Common myeloid progenitor, CD34-positive (primary cell): ENCODE measurements around the gene DOCK8.

Source experiments
- CTCF ChIA-PET: fragments of 350-600 bp; sonication (Branson Sonifier 250); formaldehyde crosslinking; loops from one replicate; lab custom pipeline; 2021; ENCODE audit warnings: antibody characterized with exemption; lab: Charles Lee
- POLR2A ChIA-PET: fragments of 350-600 bp; sonication (Branson Sonifier 250); formaldehyde crosslinking; loops from one replicate; lab custom pipeline; 2021; ENCODE audit warnings: antibody characterized with exemption; lab: Charles Lee
- DNase-seq, 3 donors: peaks; one replicate each; pipeline versions ENCODE4 v3.0.0 to v3.0.0-alpha.2; 2013
- H3K27ac ChIP-seq, 2 experiments: 1 replicate in 1 of 2; 2 replicates in 1 of 2; pipeline ENCODE4 v1.7.0; 2013; ENCODE audit warnings: inconsistent platforms in 2 of 2, low read length in 2 of 2, mild to moderate bottlenecking in 2 of 2, low read depth in 1 of 2, moderate library complexity in 1 of 2; ENCODE audit not compliant: severe bottlenecking in 2 of 2, insufficient read depth in 1 of 2, poor library complexity in 1 of 2
- H3K27me3 ChIP-seq, 5 experiments: replicated peaks in 2 of 5; 1 replicate in 3 of 5; 2 replicates in 2 of 5; pipeline versions ENCODE4 v1.6.1 to v1.7.0; 2013; ENCODE audit warnings: low read length in 4 of 5, mild to moderate bottlenecking in 2 of 5, moderate library complexity in 2 of 5, inconsistent platforms in 1 of 5; ENCODE audit not compliant: insufficient read depth in 5 of 5, control insufficient read depth in 4 of 5
- H3K36me3 ChIP-seq, 4 experiments: 1 replicate in 2 of 4; 2 replicates in 2 of 4; pipeline versions ENCODE4 v1.6.1 to v1.7.0; 2013; ENCODE audit warnings: low read length in 3 of 4, control low read depth in 1 of 4, mild to moderate bottlenecking in 1 of 4; ENCODE audit not compliant: control insufficient read depth in 4 of 4, insufficient read depth in 4 of 4
- H3K4me1 ChIP-seq, 4 experiments: 1 replicate in 3 of 4; 2 replicates in 1 of 4; pipeline versions ENCODE4 v1.6.1 to v1.7.1; 2013; ENCODE audit warnings: low read length in 3 of 4, mild to moderate bottlenecking in 3 of 4, control low read depth in 1 of 4, inconsistent platforms in 1 of 4, moderate library complexity in 1 of 4; ENCODE audit not compliant: control insufficient read depth in 4 of 4, insufficient read depth in 4 of 4; ENCODE audit errors: control extremely low read depth in 1 of 4
- H3K4me3 ChIP-seq, 7 experiments: 1 replicate in 4 of 7; 2 replicates in 3 of 7; pipeline versions ENCODE4 v1.5.1 to v1.7.0; 2013; ENCODE audit warnings: mild to moderate bottlenecking in 7 of 7, low read length in 6 of 7, moderate library complexity in 6 of 7, inconsistent platforms in 2 of 7, low read depth in 2 of 7, control low read depth in 1 of 7; ENCODE audit not compliant: insufficient read depth in 4 of 7, control insufficient read depth in 1 of 7; ENCODE audit errors: extremely low read depth in 1 of 7
- H3K9me3 ChIP-seq, 5 experiments: 1 replicate in 4 of 5; 2 replicates in 1 of 5; pipeline versions ENCODE4 v1.6.1 to v1.7.1; 2013; ENCODE audit warnings: low read length in 4 of 5, mild to moderate bottlenecking in 2 of 5, inconsistent platforms in 1 of 5, low read depth in 1 of 5, moderate library complexity in 1 of 5; ENCODE audit not compliant: control insufficient read depth in 4 of 5, insufficient read depth in 2 of 5; ENCODE audit errors: control extremely low read depth in 1 of 5
- WGBS: methylation state at CpG from one replicate; pipeline ENCODE4 v1.1.5; 2013; ENCODE audit not compliant: insufficient coverage; 5-methylcytosine and 5-hydroxymethylcytosine counted together

Gene DOCK8

GRCh38 chr9:373759-374206 lies 159.1 kb downstream of the DOCK8 start:
- Histone ChIP-seq H3K27ac (no peak overlapping the region), H3K27me3 (no peaks in the 10 kb centered on the region), H3K9me3 (no peaks in the 10 kb centered on the region), H3K36me3 (peaks cover 20 to 97% (median 75%) of the 10 kb centered on the region in 4 experiments), H3K4me3 (no peak overlapping the region), H3K4me1 (no peaks in the 10 kb centered on the region)
- ChIA-PET CTCF (no interaction called here), POLR2A (no interaction called here)
- no peak for DNase-seq
- WGBS, result 92% methylated on average over 1 of the region's 3 CpGs

GRCh38 chr9:374736-375135 lies 160.1 kb downstream of the DOCK8 start:
- 100% methylated on average over 1 of the region's 2 CpGs for WGBS
- Histone ChIP-seq H3K36me3 (peaks cover 23 to 97% (median 76%) of the 10 kb centered on the region in 4 experiments), H3K4me1 (no peaks in the 10 kb centered on the region), H3K4me3 (no peak overlapping the region), H3K27me3 (no peaks in the 10 kb centered on the region), H3K9me3 (no peaks in the 10 kb centered on the region), H3K27ac (no peak overlapping the region)
- ChIA-PET CTCF (no interaction called here), POLR2A (no interaction called here)
- no peak for DNase-seq

DNA sequence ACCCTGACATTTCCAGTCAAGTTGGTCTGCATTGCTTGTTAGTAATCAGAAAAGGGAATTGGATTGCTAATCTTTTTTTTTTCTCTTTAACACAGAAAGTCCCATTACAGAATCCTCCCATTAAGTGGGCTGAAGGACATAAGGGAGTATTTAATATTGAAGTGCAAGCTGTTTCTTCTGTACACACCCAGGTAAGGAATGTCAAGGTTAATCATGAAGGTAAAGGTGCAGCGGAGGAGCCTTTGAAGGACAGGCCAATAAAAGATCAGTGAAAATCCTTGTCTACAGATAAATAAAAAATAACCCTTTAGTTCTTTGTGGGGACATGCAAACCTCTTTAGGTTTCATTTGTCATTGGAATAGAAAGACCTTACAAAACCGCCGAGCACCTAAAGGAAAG lies 161.4 kb downstream of the DOCK8 start:
- H3K4me3 ChIP-seq, result no peak overlapping the region
- H3K4me1 ChIP-seq, result no peaks in the 10 kb centered on the region
- DNase-seq, result no peak
- 90% methylated on average over 2 of the region's 3 CpGs for WGBS
- ChIA-PET POLR2A (no interaction called here), CTCF (interaction anchor here (0.9 to 1.1 kb wide), 2 partner anchors 60 to 634 kb away, joined by 3 to 5 read pairs; no protein-coding TSS in a partner anchor)
- H3K27me3 ChIP-seq, result no peaks in the 10 kb centered on the region
- peaks cover 14 to 91% (median 69%) of the 10 kb centered on the region in 4 experiments for H3K36me3 ChIP-seq
- no peak overlapping the region for H3K27ac ChIP-seq
- no peaks in the 10 kb centered on the region for H3K9me3 ChIP-seq

DNA sequence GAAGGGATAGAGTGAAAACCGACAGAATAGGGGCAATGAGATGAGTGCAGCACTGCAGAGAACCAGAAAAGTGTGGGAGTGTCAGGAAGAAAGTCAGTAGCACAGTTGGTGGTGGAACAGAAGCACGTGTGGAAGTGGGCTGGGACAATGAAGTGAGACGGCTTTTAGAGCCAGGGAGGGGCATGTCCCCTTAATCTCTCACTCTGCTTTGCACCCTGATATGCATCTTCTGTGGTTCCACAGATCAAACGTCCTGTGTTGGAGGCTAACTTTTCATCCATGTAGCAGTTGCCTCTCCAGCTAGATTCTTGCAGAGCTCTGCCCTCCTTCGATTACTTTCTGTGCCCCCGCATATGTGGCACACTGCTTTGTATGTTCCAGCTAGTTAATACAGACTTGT lies 163.6 kb downstream of the DOCK8 start:
- no peak for DNase-seq
- no peaks in the 10 kb centered on the region for H3K27me3 ChIP-seq
- no peaks in the 10 kb centered on the region for H3K9me3 ChIP-seq
- ChIA-PET POLR2A (no interaction called here), CTCF (no interaction called here)
- no peak overlapping the region for H3K27ac ChIP-seq
- peaks cover 16 to 91% (median 66%) of the 10 kb centered on the region in 4 experiments for H3K36me3 ChIP-seq
- H3K4me3 ChIP-seq, result no peak overlapping the region
- 82% methylated on average over 5 of the region's 6 CpGs for WGBS
- no peaks in the 10 kb centered on the region for H3K4me1 ChIP-seq

GRCh38 chr9:382383-382782 lies 167.7 kb downstream of the DOCK8 start:
- DNase-seq, result no peak
- no peak overlapping the region for H3K27ac ChIP-seq
- no peak overlapping the region for H3K4me3 ChIP-seq
- no peaks in the 10 kb centered on the region for H3K4me1 ChIP-seq
- H3K36me3 ChIP-seq, result peaks cover 18 to 84% (median 59%) of the 10 kb centered on the region in 4 experiments
- ChIA-PET CTCF (interaction anchor here (1.7 kb wide), 1 partner anchor 35 kb away, joined by 4 read pairs; no protein-coding TSS in a partner anchor), POLR2A (no interaction called here)
- H3K27me3 ChIP-seq, result no peaks in the 10 kb centered on the region
- H3K9me3 ChIP-seq, result no peaks in the 10 kb centered on the region
- 92% methylated on average over 10 of the region's 11 CpGs for WGBS

GRCh38 chr9:385818-386398 lies 171.2 kb downstream of the DOCK8 start:
- peaks cover 28 to 89% (median 58%) of the 10 kb centered on the region in 4 experiments for H3K36me3 ChIP-seq
- no peak overlapping the region for H3K4me3 ChIP-seq
- peak; percentile 21 to 54 (median 46) for DNase-seq
- 94% methylated on average over 6 of the region's 9 CpGs for whole genome bisulfite sequencing
- H3K27me3 ChIP-seq, result no peaks in the 10 kb centered on the region
- no peaks in the 10 kb centered on the region for H3K9me3 ChIP-seq
- ChIA-PET CTCF (interaction anchor here (1.1 kb wide), 1 partner anchor 45 kb away, joined by 3 read pairs; no protein-coding TSS in a partner anchor), POLR2A (no interaction called here)
- H3K4me1 ChIP-seq, result no peaks in the 10 kb centered on the region
- no peak overlapping the region for H3K27ac ChIP-seq

DNA sequence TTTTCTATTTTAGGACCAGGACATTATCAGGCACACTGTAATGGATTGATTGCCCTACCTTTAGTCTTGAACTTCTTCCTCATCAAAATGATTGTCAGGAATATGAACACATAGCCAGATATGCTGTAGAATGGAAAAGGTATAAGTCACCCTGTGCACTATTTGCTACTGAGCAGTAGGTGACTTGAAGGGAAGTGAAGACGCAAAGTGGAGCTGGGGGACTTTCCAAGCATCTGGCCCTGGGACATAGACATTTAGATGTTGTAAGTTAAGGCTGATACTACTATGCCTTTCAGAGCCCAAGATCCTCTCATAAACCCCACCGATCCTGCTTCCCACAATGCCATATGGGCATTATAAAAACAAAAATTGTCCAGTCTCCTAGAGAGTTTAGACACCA lies 174.5 kb downstream of the DOCK8 start:
- H3K27me3 ChIP-seq, result no peaks in the 10 kb centered on the region
- ChIA-PET CTCF (interaction anchor here (1.0 kb wide), 1 partner anchor 12 kb away, joined by 3 read pairs; no protein-coding TSS in a partner anchor), POLR2A (interaction anchor here (0.5 kb wide), 1 partner anchor 234 kb away, joined by 6 read pairs; no protein-coding TSS in a partner anchor)
- H3K9me3 ChIP-seq, result no peaks in the 10 kb centered on the region
- DNase-seq, result no peak
- no peaks in the 10 kb centered on the region for H3K4me1 ChIP-seq
- H3K4me3 ChIP-seq, result no peak overlapping the region
- no peak overlapping the region for H3K27ac ChIP-seq
- WGBS, result no CpG with 5 or more reads among the region's 2 CpGs
- H3K36me3 ChIP-seq, result peaks cover 30 to 87% (median 62%) of the 10 kb centered on the region in 4 experiments
